Vagina (tissue), 2 donors: ENCODE data around the gene PSIP1.

ENCODE experiments used
- POLR2A ChIP-seq, 2 donors: fragments of 450-650 bp; IDR thresholded peaks; one replicate each; pipeline ENCODE4 v1.6.1; 2017; ENCODE audit warnings: antibody characterized with exemption in 2 of 2, mild to moderate bottlenecking in 2 of 2, moderate library complexity in 2 of 2
- POLR2AphosphoS5 ChIP-seq, 2 donors: sonication (generic); formaldehyde crosslinking; IDR thresholded peaks; one replicate each; pipeline ENCODE4 v1.9.0; 2017; ENCODE audit warnings: antibody characterized with exemption in 2 of 2, mild to moderate bottlenecking in 2 of 2, low read depth in 1 of 2; ENCODE audit not compliant: insufficient read depth in 1 of 2
- TF ChIP-seq, protein P1 (sequence below), 3 experiments: fragments of 450-650 bp in 2 of 3; fragments of 200-600 bp in 1 of 3; sonication (generic) in 1 of 3; IDR thresholded peaks; one replicate each; pipeline ENCODE4 v1.5.1; 2017 to 2019; ENCODE audit warnings: antibody characterized with exemption in 3 of 3, mild to moderate bottlenecking in 2 of 3, moderate library complexity in 2 of 3

DNA sequence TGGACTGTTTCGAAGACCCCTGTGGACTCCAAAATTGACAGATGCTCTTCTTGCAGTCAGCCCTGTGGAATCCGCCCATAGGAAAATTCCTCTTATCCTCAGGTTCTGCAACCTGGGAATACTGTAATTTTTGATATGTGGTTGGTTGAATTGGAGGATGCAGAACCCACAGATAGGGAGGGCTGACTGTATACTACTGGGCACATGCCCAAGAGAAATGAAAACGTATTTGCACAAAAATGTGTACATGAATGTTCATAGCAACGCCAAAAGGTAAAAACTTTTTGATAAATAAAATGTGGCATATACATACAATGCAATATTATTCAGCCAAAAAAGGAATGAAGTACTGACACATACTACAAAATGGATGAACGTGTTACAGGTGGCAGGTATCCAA, 90.0 kb downstream of the PSIP1 start:
- no peak for TF ChIP-seq POLR2A (IDR thresholded peaks at IDR 0.05)
- TF ChIP-seq POLR2AphosphoS5 (IDR thresholded peaks at IDR 0.05; ENCODE audit: insufficient read depth in 1 of 2, low read depth in 1 of 2) = no peak
- TF ChIP-seq, protein P1, sequence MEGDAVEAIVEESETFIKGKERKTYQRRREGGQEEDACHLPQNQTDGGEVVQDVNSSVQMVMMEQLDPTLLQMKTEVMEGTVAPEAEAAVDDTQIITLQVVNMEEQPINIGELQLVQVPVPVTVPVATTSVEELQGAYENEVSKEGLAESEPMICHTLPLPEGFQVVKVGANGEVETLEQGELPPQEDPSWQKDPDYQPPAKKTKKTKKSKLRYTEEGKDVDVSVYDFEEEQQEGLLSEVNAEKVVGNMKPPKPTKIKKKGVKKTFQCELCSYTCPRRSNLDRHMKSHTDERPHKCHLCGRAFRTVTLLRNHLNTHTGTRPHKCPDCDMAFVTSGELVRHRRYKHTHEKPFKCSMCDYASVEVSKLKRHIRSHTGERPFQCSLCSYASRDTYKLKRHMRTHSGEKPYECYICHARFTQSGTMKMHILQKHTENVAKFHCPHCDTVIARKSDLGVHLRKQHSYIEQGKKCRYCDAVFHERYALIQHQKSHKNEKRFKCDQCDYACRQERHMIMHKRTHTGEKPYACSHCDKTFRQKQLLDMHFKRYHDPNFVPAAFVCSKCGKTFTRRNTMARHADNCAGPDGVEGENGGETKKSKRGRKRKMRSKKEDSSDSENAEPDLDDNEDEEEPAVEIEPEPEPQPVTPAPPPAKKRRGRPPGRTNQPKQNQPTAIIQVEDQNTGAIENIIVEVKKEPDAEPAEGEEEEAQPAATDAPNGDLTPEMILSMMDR (IDR thresholded peaks at IDR 0.05) = no peak
